MM.1S (cell line): ENCODE measurements around the gene MACROD2.

Experiments used
- EZH2 ChIP-seq: fragments of 300-600 bp; sonication (generic); optimal IDR thresholded peaks from 2 replicates; pipeline ENCODE3; 2017; ENCODE audit warnings: low read depth, mild to moderate bottlenecking, antibody characterized with exemption, low read length, mixed read lengths
- EZH2phosphoT487 ChIP-seq: fragments of 300-600 bp; sonication (generic); IDR thresholded peaks from 2 replicates; pipeline ENCODE4 v1.6.1; 2018; ENCODE audit warnings: antibody characterized with exemption, low read length
- TF ChIP-seq, protein P1 (sequence below): fragments of 300-600 bp; sonication (generic); IDR thresholded peaks from 2 replicates; pipeline ENCODE4 v1.5.1; 2016; ENCODE audit warnings: antibody characterized with exemption, low read length, mixed read lengths

DNA sequence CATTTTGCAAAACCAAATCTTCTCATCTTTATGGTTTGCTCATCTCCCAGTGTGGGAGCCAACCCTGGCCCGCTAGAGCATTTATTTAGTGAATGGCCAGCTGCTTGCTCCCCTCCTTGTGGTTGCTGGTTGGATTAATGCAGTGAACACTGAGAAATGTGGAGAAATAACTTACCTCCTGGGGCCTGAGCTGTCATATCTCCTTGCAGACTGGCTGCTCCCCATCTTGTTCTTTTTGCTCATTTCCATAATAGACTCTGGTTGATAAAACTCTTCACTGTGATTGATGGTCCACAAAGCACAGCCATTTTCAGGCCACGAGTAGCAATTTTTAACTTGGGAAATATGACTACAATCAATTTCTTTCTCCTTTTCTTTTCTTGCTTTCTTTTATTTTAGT, 1420.6 kb downstream of the MACROD2 start:
- TF ChIP-seq EZH2: no peak
- TF ChIP-seq EZH2phosphoT487: no peak
- TF ChIP-seq, protein P1, sequence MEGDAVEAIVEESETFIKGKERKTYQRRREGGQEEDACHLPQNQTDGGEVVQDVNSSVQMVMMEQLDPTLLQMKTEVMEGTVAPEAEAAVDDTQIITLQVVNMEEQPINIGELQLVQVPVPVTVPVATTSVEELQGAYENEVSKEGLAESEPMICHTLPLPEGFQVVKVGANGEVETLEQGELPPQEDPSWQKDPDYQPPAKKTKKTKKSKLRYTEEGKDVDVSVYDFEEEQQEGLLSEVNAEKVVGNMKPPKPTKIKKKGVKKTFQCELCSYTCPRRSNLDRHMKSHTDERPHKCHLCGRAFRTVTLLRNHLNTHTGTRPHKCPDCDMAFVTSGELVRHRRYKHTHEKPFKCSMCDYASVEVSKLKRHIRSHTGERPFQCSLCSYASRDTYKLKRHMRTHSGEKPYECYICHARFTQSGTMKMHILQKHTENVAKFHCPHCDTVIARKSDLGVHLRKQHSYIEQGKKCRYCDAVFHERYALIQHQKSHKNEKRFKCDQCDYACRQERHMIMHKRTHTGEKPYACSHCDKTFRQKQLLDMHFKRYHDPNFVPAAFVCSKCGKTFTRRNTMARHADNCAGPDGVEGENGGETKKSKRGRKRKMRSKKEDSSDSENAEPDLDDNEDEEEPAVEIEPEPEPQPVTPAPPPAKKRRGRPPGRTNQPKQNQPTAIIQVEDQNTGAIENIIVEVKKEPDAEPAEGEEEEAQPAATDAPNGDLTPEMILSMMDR: no peak
